Brain pericyte (primary cell): Measurements from ENCODE around the gene RHBDF2.

Experiments used
- DNase-seq: peaks from one replicate; pipeline ENCODE4 v3.0.0-alpha.2; 2012; ENCODE audit warnings: low read depth, low spot score

The RHBDF2 gene

DNA sequence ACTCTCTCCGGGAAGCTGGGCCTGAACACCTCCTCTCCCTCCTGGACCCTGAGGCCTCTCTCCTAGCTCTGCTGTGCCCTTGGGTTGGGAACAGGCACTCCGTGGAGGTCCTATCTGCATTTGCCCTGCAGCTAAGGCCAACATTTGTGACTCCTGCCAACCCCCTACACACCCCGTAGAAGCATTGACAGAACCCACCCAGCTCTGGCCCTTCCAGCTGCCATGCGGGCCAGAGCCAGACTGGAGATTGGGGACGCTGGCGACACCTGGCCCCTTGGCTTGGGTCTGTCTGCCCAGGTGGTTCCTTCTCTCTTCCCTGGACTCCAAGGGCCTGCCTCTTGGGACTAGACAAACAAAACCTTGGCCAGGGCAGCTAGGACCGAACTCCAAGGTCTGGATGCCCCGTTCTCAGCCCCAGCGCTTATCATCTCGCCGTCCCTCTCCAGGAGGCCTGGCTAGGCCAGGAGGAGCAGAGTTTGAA lies 644 bp upstream of the RHBDF2 start:
- DNase-seq = no peak

GRCh38 chr17:76500747-76501017 lies 541 bp downstream of the RHBDF2 start:
- DNase-seq = no peak

DNA sequence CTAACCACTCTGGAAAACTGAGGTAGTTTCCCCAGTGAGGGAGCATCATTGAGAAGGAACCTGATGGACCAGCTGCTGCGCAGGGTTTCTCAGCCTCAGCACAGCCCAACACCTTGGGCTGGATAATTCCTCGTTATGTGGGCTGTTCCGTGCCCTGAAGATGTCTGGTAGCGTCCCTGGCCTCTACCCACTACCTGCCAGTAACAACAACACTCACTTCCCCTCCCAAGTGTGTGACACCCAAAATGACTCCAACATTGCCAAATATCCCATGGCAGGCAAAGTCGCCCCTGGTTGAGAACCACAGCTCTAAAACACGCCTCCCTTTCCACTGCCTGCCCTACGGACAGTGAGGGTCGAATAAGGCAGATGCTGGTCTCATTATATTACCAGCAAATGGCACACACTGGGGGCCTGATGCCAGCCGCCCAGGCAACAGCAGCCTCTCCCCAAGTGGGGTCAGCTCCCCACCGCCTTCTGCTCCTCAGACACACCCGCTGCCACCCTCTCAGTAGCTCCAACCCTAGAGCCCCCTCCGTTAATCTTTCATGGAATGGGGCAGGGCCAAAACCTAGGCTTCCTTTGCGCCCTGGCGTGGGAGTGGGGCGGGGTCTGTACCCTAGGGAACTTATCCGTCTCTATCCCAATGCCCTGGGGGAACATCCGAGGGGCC lies 1.0 kb downstream of the RHBDF2 start:
- DNase-seq = no peak

GRCh38 chr17:76499267-76499667 lies 2.0 kb downstream of the RHBDF2 start:
- no peak for DNase-seq

DNA sequence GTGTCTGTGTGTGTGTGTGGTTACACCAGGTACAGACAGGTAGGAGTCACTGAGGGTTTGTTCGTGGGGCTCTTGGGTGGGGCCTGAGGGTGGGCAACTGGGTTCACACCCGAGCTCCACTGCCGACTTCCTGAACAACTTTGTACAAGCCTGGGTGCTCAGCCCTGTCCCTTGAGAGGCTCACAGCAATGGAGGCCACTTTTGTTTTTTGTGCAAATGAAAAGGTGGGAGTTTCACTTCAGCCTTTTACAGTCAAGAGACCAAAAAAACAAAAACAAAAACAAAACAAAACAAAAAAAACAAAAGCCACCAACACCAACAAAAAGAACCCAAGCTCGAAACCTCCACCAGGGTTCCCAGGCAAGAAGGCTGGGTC lies 2.4 kb downstream of the RHBDF2 start:
- no peak for DNase-seq

GRCh38 chr17:76497979-76498875 lies 3.0 kb downstream of the RHBDF2 start:
- peak; percentile 53 for DNase-seq

DNA sequence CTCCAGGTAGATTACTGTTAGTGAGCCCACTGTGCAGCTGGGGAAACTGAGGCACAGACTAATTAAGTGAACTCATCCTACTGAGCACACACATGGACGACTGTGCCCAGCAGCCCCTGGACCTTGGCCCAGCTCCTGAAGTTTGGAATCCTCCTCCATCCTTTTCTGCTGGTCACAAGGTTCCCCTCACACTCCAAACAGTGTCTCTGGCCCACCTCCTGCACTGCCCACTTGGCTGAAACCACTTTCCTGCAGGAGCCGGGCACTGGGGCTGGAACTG lies 3.6 kb downstream of the RHBDF2 start:
- no peak for DNase-seq

DNA sequence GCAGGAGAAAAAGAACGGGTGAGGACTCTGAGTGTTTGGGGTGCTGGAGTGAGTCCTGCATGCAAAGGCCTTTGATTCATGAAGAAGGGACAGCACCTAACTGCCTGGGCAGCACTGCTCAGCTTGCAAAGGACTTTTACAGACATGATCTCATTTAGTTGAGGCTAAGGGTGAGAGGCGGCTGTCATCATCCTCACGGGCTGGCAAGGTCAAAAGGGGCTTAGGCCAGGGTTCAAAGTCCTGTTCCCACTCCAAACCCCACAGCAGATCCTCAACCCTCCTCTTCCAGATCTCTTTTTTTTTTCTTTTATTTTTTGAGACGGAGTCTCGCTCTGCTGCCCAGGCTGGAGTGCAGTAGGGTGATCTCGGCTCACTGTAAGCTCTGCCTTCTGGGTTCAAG lies 4.8 kb downstream of the RHBDF2 start:
- no peak for DNase-seq

DNA sequence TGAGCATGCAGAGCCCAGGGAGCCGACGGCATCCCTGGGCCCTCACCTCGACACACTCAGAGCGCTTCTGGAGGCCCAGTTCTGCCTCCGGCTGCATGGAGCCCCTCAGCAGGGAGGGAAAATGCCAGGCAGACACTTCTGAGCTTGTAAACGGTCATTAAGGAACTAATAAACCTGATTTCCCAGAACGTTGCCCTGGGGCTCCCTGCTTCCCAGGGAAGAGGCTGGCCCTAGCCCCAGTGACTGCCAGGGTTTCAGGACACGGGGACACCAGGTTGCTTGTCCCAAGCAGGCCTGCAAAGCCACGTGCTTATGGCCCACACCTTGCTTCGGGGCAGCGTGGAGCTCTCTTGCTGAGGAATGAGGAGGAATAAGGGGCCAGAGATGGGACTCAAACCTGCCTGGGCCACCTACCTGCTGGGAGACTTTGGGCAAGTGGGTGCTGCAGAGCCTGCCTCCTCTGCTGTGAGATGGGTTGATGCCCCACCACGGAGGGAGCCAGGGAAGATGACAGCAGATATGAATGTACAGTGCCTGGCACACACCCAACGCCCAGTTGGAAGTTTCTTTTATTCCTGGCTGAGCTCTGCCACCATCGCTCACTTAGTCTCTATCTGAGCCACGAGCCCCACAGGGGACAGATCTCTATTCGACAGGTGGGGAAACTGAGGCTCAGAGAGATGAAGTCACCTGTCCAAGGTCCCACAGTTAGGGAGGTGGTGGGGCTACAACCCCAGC lies 5.4 kb downstream of the RHBDF2 start:
- no peak for DNase-seq

GRCh38 chr17:76493505-76494167 lies 7.6 kb downstream of the RHBDF2 start:
- DNase-seq = no peak

DNA sequence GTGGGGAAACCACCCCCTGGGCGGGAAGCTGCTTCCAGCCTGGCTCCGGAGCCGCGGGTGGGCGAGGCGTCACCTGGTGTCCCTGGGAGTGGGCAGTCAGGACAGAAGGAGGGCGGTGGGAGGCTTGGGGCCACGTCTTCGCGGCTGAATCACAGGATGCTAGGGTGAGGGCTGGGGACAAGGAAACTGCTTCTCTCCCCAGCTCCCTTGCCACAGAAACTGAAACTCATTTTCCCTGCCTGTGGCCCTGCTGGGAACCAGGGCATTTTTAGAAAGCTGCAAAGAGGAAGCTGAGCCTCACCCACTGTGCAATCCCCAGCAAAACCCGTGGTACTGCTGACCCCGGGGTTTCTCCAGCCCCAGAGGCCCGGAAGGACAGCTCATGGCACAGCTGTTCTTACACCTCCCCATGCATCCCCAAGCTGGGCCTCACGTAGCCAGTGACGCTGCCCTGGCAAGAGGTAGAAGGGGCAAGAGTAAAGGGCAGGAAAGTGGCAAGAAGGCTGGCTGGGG lies 8.2 kb downstream of the RHBDF2 start:
- peak; percentile 87 for DNase-seq

DNA sequence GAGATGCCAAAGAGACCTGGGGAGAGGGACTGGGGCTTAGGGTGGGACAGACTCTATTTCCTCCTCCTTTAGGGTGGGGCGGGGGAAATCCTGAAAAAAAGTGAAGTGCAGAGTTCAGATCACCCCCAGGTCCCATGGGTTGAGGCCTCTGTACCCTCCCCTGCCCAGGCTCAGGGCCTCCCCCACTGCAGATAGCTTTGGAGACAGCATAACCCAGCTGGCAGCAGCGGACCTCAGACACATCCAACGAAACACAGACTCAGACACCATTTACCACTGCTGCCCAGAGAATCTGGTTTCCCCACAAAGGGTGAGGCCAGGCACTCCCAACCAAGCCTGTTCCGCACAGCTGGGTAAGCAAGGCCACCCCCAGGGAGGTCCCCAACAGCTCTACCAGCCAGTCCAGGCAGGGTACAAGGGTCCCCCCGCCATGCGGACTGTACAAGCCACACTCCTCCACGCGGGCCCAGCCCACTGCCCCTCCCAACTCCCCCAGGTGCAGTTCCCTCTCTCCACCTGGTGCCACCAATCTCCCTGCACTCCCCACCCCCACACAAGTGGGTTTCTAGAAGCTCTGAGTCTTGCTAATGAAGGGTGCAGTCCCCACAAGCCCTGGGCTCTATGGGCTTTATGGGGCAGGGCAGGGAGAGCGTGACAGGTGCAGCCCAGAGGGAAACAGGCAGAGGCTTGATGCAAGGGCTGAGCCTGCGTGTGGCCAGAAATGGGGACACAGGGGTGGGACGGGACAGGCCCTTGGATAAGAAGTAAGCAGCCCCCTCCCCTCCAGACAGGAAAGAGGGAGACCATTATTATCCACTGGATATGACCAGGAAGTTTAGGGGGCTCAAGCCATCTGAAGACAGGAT lies 8.9 kb downstream of the RHBDF2 start:
- no peak for DNase-seq

GRCh38 chr17:76491271-76492122 lies 9.7 kb downstream of the RHBDF2 start:
- DNase-seq = no peak

GRCh38 chr17:76490112-76490710 lies 11.0 kb downstream of the RHBDF2 start:
- no peak for DNase-seq

- DNase-seq = no peak
Measured at GRCh38 chr17:76487451-76488192, 13.6 kb downstream of the RHBDF2 start.

- DNase-seq = no peak
Measured at GRCh38 chr17:76485569-76485968, 15.7 kb downstream of the RHBDF2 start.

DNA sequence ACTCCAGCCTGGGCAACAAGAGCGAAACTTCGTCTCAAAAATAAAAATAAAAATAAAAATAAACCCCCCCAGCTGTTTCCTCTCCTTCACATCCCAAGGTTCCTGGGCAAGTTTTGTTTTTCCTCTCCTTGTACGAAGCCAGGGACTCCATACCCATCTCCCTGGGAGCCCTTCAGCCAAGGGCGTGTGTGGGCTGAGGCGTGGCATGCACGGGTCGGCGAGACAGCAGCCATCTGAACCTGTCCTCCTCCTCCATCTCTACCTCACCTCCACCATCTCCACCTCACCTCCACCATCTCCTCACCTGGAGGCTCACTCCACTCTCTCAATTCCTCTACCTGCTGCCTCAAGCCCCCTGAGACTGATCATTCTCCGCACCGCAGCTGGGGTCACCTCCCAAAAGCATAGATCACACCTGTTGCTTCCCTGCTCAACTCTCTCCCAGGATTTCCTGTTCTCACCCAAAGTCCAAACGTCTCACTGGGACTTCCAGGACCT lies 16.9 kb downstream of the RHBDF2 start:
- no peak for DNase-seq

GRCh38 chr17:76481071-76481655 lies 20.1 kb downstream of the RHBDF2 start:
- DNase-seq = no peak
